Measurements from ENCODE around the gene AGAP3.

The AGAP3 gene

DNA sequence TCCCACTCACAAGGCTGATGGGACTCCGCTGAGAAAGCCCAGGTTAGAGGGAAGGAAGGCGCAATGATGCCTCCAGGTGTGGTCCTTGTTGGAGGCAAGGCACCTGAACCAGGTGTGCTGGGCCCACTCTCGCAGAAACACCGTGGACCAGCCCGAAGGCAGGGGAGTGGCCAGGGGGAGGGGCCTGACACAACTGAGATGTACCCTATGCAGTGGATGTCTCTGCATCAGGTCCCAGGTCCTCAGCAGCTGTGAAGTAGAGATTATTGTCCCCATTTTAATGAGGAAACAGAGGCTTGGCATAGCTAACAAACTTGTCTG, 49.2 kb downstream of the AGAP3 start:
- Histone ChIP-seq H3K4me3 (ENCODE audit: low read length) (no peak overlapping the region), H3K9me3 (ENCODE audit: insufficient read depth, low read depth, low read length) (no peaks in the 10 kb centered on the region), H3K27ac (ENCODE audit: low read depth, low read length) (no peak overlapping the region), H3K4me1 (ENCODE audit: insufficient read depth, low read length) (peaks cover 23% of the 10 kb centered on the region), H3K9ac (ENCODE audit: low read depth, low read length) (no peak overlapping the region), H3K27me3 (ENCODE audit: insufficient read depth, low read length) (peaks cover 13% of the 10 kb centered on the region; the same call in 1 of the 2 replicates), H3K36me3 (ENCODE audit: insufficient read depth, low read length) (peaks cover 41% of the 10 kb centered on the region)
- 94% methylated on average over 5 of the region's 5 CpGs for WGBS

DNA sequence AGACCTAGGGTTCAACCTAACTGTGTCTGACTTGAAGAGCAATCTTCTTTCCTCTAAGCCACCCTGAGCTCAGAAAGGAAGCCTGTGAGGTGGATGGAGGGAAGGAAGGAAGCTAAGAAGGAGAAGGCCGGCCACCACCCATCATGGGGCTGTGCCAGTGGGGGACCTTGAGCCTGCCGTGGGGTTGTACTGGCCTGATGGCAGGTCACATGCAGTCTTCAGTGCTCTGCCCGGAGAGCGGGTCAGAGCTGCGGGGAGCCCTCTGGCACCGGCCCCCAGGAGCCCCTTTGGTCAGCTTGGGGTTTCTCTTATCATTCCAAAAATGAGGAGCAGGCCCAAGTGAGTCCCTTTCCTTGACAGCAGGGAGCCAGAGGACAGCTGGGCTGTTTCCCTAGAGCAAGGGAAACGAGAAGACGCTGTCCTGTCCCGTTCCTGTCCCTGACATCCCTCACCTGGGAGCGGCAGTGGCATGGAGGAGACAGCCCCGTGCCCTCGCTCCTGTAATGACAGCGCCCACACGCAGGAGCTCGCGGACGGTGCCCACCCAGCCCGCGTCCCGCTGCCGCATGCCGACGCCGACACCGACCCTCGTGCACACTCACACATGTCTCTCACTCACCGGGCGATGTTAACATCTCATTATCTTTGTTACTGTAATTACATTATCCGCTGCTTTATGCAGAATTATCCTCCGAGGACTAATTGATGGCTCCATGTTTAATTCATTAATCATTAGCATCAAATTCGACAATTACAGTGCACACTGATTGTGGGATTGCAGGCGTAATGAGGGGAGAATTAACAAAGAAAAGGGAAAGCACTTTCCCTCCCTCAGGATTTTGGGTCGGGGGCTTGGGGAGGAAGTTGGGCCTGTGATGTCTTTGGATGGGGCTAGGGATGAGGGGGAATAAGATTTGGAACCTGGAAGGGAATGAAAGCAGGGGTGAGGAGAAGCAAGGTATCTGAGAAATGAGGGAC, 49.9 kb downstream of the AGAP3 start:
- peaks cover 35% of the 10 kb centered on the region for H3K36me3 ChIP-seq (ENCODE audit: insufficient read depth, low read length)
- no peak overlapping the region for H3K27ac ChIP-seq (ENCODE audit: low read depth, low read length)
- no peak overlapping the region for H3K9ac ChIP-seq (ENCODE audit: low read depth, low read length)
- H3K9me3 ChIP-seq (ENCODE audit: insufficient read depth, low read depth, low read length) = no peaks in the 10 kb centered on the region
- WGBS = 95% methylated on average over 33 of the region's 33 CpGs
- no peak overlapping the region for H3K4me3 ChIP-seq (ENCODE audit: low read length)
- peaks cover 13% of the 10 kb centered on the region; the same call in 1 of the 2 replicates for H3K27me3 ChIP-seq (ENCODE audit: insufficient read depth, low read length)
- peaks cover 23% of the 10 kb centered on the region for H3K4me1 ChIP-seq (ENCODE audit: insufficient read depth, low read length)

DNA sequence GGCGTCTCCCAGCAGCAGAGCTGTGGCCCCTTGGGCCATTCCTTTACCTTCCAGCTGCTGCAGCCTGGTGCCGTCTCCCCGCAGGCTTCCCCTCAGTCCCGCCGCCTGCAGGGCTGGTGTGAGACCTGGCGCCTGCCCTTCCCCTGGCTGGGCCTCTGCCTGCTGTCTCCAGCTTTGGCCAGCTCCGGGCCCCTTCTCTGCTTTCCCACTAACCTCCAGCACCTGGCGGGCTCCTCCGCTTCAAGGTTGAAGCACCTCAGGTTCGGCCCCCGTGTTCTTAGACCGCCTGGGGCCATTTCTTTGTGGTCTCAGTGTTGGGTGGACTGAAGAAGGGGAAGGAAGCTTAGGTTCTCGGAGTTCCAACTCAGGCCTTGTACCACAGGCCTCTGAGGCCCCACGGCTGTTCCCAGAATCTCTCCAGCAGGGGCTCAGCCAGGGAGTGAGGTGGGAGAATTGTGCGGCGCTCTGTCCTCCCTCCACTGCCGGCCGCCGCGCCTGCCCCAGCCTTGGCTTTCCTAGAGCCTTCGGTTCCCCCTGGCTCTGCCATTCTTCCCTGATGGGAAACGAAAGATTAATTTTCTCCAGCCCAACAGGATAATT, 50.9 kb downstream of the AGAP3 start:
- H3K36me3 ChIP-seq (ENCODE audit: insufficient read depth, low read length) = peaks cover 32% of the 10 kb centered on the region
- H3K9ac ChIP-seq (ENCODE audit: low read depth, low read length) = no peak overlapping the region
- H3K9me3 ChIP-seq (ENCODE audit: insufficient read depth, low read depth, low read length) = no peaks in the 10 kb centered on the region
- H3K27ac ChIP-seq (ENCODE audit: low read depth, low read length) = no peak overlapping the region
- WGBS = 79% methylated on average over 22 of the region's 22 CpGs
- H3K4me1 ChIP-seq (ENCODE audit: insufficient read depth, low read length) = peaks cover 23% of the 10 kb centered on the region
- H3K4me3 ChIP-seq (ENCODE audit: low read length) = no peak overlapping the region
- peaks cover 13% of the 10 kb centered on the region; the same call in 1 of the 2 replicates for H3K27me3 ChIP-seq (ENCODE audit: insufficient read depth, low read length)

DNA sequence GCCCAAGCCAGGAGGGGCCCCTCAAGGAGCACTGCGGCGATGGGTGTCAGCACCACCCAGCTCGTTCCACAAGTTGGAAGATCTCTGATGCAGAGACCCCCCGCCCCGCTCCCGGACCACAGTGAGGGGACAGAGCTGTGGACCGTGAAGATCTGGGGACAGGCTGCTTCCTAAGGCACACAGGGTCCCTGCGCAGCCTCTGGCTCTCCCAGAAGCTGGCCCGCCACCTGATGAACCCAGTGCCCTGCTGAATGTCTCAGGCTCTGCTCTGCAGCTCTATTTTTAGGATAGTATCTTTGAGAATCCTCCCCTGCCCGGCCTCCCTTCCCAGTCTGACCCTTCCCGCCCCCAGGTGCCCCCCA, 51.5 kb downstream of the AGAP3 start:
- H3K9me3 ChIP-seq (ENCODE audit: insufficient read depth, low read depth, low read length) = no peaks in the 10 kb centered on the region
- WGBS = 76% methylated on average over 11 of the region's 11 CpGs
- no peak overlapping the region for H3K27ac ChIP-seq (ENCODE audit: low read depth, low read length)
- H3K9ac ChIP-seq (ENCODE audit: low read depth, low read length) = no peak overlapping the region
- H3K36me3 ChIP-seq (ENCODE audit: insufficient read depth, low read length) = peaks cover 32% of the 10 kb centered on the region
- H3K27me3 ChIP-seq (ENCODE audit: insufficient read depth, low read length) = peaks cover 13% of the 10 kb centered on the region; the same call in 1 of the 2 replicates
- peaks cover 23% of the 10 kb centered on the region for H3K4me1 ChIP-seq (ENCODE audit: insufficient read depth, low read length)
- H3K4me3 ChIP-seq (ENCODE audit: low read length) = no peak overlapping the region

DNA sequence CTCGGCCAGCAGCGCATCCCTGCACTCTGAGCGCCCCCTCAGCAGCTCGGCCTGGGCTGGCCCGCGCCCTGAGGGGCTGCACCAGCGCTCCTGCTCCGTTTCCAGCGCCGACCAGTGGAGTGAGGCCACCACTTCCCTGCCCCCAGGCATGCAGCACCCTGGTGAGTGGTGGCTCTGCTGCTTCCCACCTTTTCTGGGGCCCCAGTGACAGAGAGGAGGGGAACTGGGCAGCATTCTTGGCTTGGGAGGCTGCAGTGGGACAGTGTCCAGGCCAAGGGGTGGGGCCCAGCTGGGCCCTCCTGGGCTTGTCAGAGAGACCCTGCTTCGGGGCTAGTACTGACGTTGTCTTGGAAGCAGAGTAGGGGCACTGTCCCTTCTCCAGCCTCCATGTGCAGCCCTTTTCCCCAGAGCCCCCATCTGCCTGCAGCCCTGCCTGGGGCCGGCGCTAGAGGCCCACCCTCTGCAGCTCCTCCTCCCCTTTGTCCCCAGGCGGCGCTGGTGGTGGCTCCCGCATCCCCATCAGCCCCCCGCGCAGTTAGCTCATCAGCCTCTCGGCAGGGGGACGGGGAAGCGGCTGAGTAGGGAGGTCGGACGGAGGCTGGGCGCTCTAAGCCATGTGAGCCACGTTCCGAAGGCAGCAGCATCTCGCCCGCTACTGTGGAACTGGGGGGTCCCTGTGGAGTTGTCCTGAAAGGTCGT, 52.0 kb downstream of the AGAP3 start:
- H3K4me3 ChIP-seq (ENCODE audit: low read length) = peak overlapping the region; percentile 16; the same call in 1 of the 2 replicates
- WGBS = 20% methylated on average over 30 of the region's 30 CpGs
- H3K36me3 ChIP-seq (ENCODE audit: insufficient read depth, low read length) = peaks cover 34% of the 10 kb centered on the region
- no peak overlapping the region for H3K9ac ChIP-seq (ENCODE audit: low read depth, low read length)
- no peaks in the 10 kb centered on the region for H3K9me3 ChIP-seq (ENCODE audit: insufficient read depth, low read depth, low read length)
- peaks cover 13% of the 10 kb centered on the region; the same call in 1 of the 2 replicates for H3K27me3 ChIP-seq (ENCODE audit: insufficient read depth, low read length)
- H3K4me1 ChIP-seq (ENCODE audit: insufficient read depth, low read length) = peaks cover 23% of the 10 kb centered on the region
- H3K27ac ChIP-seq (ENCODE audit: low read depth, low read length) = no peak overlapping the region

DNA sequence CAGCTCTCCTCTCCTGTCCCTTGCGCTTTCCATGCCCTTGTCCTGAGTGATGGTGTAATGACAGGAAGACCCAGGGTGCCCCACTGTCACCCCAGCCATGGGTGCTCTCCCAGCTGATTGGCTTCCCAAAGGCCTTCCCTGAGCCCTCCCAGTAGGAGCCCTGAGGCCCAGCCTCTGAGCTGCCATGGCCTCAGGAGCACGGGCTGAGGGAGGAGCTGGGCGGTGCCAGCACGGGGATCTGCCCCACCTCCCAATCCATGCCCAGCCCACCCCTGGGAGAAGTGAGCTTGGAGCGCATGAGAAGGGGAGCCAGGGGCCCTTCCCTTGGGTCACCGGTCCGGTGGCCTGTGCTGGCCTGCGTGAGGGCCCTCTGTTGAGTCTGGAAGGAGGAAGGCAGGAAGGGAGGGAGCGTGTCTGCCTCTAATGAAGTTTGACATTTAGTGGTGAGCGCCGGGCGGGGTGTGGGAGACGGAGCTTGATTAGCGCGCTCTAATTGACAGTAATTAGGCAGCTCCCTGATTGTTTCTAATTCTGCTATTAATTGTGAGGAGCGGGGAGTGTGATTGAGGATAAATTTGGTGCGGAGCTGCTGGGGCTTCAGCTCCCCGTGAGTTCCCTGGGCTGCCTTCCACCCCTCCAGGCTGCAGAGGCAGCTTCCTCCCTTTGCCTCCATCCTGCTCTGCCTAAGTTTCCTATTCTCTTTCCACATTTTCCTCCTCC, 53.0 kb downstream of the AGAP3 start:
- Histone ChIP-seq H3K4me3 (ENCODE audit: low read length) (peak overlapping the region; percentile 16; the same call in 1 of the 2 replicates), H3K9ac (ENCODE audit: low read depth, low read length) (no peak overlapping the region), H3K4me1 (ENCODE audit: insufficient read depth, low read length) (peaks cover 23% of the 10 kb centered on the region), H3K27me3 (ENCODE audit: insufficient read depth, low read length) (peaks cover 13% of the 10 kb centered on the region; the same call in 1 of the 2 replicates), H3K27ac (ENCODE audit: low read depth, low read length) (no peak overlapping the region), H3K36me3 (ENCODE audit: insufficient read depth, low read length) (peaks cover 34% of the 10 kb centered on the region), H3K9me3 (ENCODE audit: insufficient read depth, low read depth, low read length) (no peaks in the 10 kb centered on the region)
- 63% methylated on average over 18 of the region's 18 CpGs for WGBS

DNA sequence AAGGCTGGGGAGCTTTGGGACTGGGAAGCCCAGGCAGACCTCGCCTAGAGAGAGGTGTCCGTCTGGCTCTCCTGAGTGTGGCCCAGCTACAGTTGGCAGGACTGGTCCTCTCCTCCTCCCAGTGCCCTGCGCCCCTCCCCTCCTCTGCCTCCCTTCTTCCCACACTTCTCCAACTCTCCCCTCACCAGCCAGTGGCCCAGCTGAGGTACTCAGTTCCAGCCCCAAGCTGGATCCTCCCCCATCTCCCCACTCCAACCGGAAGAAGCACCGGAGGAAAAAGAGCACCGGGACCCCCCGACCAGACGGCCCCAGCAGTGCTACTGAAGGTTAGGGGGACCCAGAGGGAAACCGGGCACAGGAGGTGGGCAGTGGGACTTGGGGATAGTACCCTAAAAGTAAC, 53.5 kb downstream of the AGAP3 start:
- no peak overlapping the region for H3K27ac ChIP-seq (ENCODE audit: low read depth, low read length)
- peaks cover 30% of the 10 kb centered on the region for H3K36me3 ChIP-seq (ENCODE audit: insufficient read depth, low read length)
- no peak overlapping the region for H3K4me3 ChIP-seq (ENCODE audit: low read length)
- no peak overlapping the region for H3K9ac ChIP-seq (ENCODE audit: low read depth, low read length)
- H3K27me3 ChIP-seq (ENCODE audit: insufficient read depth, low read length) = peaks cover 13% of the 10 kb centered on the region; the same call in 1 of the 2 replicates
- H3K4me1 ChIP-seq (ENCODE audit: insufficient read depth, low read length) = peaks cover 23% of the 10 kb centered on the region
- WGBS = 90% methylated on average over 9 of the region's 9 CpGs
- no peaks in the 10 kb centered on the region for H3K9me3 ChIP-seq (ENCODE audit: insufficient read depth, low read depth, low read length)

DNA sequence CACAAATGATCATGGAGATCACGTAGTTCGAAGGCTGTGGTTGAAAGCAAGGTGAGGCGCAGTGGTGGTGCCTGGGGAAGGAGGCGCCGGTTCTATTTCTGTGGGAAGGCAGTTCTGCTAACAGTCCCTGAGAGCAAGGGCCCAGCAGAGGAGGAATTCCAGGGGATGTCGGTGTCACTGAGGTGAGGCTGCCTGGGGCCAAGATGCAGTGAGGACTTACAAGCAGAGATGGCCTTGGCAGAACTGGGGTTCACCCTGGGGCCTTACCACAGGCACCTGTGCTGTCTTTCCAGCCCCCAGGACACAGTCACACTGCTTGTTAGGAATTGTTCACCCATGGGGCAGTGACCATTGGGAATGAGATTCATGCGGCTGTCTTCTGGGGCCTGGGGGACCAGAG, 54.6 kb downstream of the AGAP3 start:
- peaks cover 21% of the 10 kb centered on the region for H3K36me3 ChIP-seq (ENCODE audit: insufficient read depth, low read length)
- H3K4me3 ChIP-seq (ENCODE audit: low read length) = no peak overlapping the region
- WGBS = 94% methylated on average over 7 of the region's 7 CpGs
- H3K9me3 ChIP-seq (ENCODE audit: insufficient read depth, low read depth, low read length) = no peaks in the 10 kb centered on the region
- peaks cover 23% of the 10 kb centered on the region for H3K4me1 ChIP-seq (ENCODE audit: insufficient read depth, low read length)
- H3K27me3 ChIP-seq (ENCODE audit: insufficient read depth, low read length) = peaks cover 13% of the 10 kb centered on the region; the same call in 1 of the 2 replicates
- H3K27ac ChIP-seq (ENCODE audit: low read depth, low read length) = no peak overlapping the region
- H3K9ac ChIP-seq (ENCODE audit: low read depth, low read length) = no peak overlapping the region

DNA sequence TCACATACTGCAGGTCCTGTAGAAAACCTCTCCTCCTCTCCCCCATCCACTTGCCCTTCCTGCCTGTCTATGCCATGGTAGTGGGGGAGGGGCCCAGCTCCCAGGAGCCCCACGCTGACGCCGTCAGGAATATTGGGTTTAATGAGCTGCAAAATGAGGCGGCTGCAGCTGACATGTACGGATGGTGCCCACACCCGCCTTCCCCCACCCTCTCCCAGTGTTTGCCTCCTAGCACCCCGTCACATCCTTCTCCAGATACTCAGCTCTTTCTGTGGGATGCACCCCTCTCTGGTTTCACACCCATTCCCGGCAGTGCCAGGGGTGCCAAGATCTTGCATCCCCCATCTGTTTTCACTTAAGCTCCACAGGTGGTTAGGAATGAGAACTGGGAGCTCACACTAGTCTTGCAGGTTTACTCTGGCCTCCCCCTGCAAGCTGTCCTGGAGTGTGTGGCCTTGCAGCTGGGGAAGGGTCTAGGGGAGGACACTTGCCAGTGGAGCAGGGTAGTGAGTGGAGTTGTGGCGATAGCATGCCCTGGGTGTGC, 55.1 kb downstream of the AGAP3 start:
- Histone ChIP-seq H3K4me1 (ENCODE audit: insufficient read depth, low read length) (peaks cover 23% of the 10 kb centered on the region), H3K4me3 (ENCODE audit: low read length) (no peak overlapping the region), H3K9me3 (ENCODE audit: insufficient read depth, low read depth, low read length) (no peaks in the 10 kb centered on the region), H3K27ac (ENCODE audit: low read depth, low read length) (no peak overlapping the region), H3K9ac (ENCODE audit: low read depth, low read length) (no peak overlapping the region), H3K27me3 (ENCODE audit: insufficient read depth, low read length) (peaks cover 13% of the 10 kb centered on the region; the same call in 1 of the 2 replicates), H3K36me3 (ENCODE audit: insufficient read depth, low read length) (peaks cover 15% of the 10 kb centered on the region)
- WGBS = 83% methylated on average over 9 of the region's 9 CpGs

DNA sequence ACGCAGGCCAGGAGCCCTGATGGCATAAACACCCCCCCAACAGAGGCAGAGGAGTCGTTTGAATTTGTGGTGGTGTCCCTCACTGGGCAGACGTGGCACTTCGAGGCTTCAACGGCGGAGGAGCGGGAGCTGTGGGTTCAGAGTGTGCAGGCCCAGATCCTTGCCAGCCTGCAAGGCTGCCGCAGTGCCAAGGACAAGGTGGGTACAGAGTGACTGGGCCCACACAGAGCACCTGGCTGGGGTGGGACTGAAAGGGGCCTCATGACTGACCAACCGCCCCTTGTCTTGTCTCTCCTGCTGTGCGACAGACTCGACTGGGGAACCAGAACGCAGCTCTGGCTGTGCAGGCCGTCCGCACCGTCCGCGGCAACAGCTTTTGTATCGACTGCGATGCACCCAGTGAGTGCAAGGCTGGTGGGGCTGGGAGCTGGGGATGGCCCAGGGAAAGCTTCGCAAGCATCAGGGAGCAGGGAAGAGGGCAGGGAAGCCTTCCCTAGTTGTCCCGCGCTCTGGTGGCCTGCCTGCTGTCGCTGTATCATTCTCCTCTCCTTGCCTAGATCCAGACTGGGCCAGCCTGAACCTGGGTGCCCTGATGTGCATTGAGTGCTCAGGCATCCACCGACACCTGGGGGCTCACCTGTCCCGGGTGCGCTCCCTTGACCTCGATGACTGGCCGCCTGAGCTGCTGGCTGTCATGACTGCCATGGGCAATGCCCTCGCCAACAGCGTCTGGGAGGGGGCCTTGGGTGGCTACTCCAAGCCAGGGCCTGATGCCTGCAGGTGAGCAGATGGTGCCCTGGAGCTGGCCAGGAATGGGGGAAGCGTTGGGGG, 55.8 kb downstream of the AGAP3 start:
- Histone ChIP-seq H3K27ac (ENCODE audit: low read depth, low read length) (no peak overlapping the region), H3K9me3 (ENCODE audit: insufficient read depth, low read depth, low read length) (no peaks in the 10 kb centered on the region), H3K9ac (ENCODE audit: low read depth, low read length) (no peak overlapping the region), H3K36me3 (ENCODE audit: insufficient read depth, low read length) (peaks cover 14% of the 10 kb centered on the region), H3K27me3 (ENCODE audit: insufficient read depth, low read length) (peaks cover 13% of the 10 kb centered on the region; the same call in 1 of the 2 replicates), H3K4me3 (ENCODE audit: low read length) (no peak overlapping the region), H3K4me1 (ENCODE audit: insufficient read depth, low read length) (peaks cover 20% of the 10 kb centered on the region)
- 92% methylated on average over 31 of the region's 31 CpGs for WGBS

All from HUES64 (cell line).